ENCODE results near the gene SPA17.

SPA17 gene

GRCh38 chr11:124661553-124661952 is 12.2 kb upstream of the SPA17 start:
- DNase-seq (ENCODE audit: low read depth in 2 of 3, low spot score in 2 of 3), result no peak

- no peak for DNase-seq (ENCODE audit: low read depth in 2 of 3, low spot score in 2 of 3)
Observed at GRCh38 chr11:124662106-124662505, 11.6 kb upstream of the SPA17 start.

GRCh38 chr11:124663861-124664260 is 9.8 kb upstream of the SPA17 start:
- no peak for DNase-seq (ENCODE audit: low read depth in 2 of 3, low spot score in 2 of 3)

- no peak for DNase-seq (ENCODE audit: low read depth in 2 of 3, low spot score in 2 of 3)
Observed at GRCh38 chr11:124667601-124668000, 6.1 kb upstream of the SPA17 start.

GRCh38 chr11:124669193-124669592 is 4.5 kb upstream of the SPA17 start:
- no peak for DNase-seq (ENCODE audit: low read depth in 2 of 3, low spot score in 2 of 3)

GRCh38 chr11:124670732-124671131 is 3.0 kb upstream of the SPA17 start:
- no peak for DNase-seq (ENCODE audit: low read depth in 2 of 3, low spot score in 2 of 3)

GRCh38 chr11:124672536-124673215 is 1.0 kb upstream of the SPA17 start:
- DNase-seq (ENCODE audit: low read depth in 2 of 3, low spot score in 2 of 3), result no peak

GRCh38 chr11:124674168-124674517 is 439 bp downstream of the SPA17 start:
- DNase-seq (ENCODE audit: low read depth in 2 of 3, low spot score in 2 of 3), result no peak

GRCh38 chr11:124674571-124674970 is 867 bp downstream of the SPA17 start:
- no peak for DNase-seq (ENCODE audit: low read depth in 2 of 3, low spot score in 2 of 3)

GRCh38 chr11:124676386-124676785 is 2.7 kb downstream of the SPA17 start:
- no peak for DNase-seq (ENCODE audit: low read depth in 2 of 3, low spot score in 2 of 3)

- no peak for DNase-seq (ENCODE audit: low read depth in 2 of 3, low spot score in 2 of 3)
Observed at GRCh38 chr11:124678416-124678815, 4.7 kb downstream of the SPA17 start.

GRCh38 chr11:124681421-124681820 is 7.7 kb downstream of the SPA17 start:
- DNase-seq (ENCODE audit: low read depth in 2 of 3, low spot score in 2 of 3), result no peak

- no peak for DNase-seq (ENCODE audit: low read depth in 2 of 3, low spot score in 2 of 3)
Observed at GRCh38 chr11:124682443-124682842, 8.7 kb downstream of the SPA17 start.

- DNase-seq (ENCODE audit: low read depth in 2 of 3, low spot score in 2 of 3), result no peak
Observed at GRCh38 chr11:124693142-124693541, 19.4 kb downstream of the SPA17 start.

- no peak for DNase-seq (ENCODE audit: low read depth in 2 of 3, low spot score in 2 of 3)
Observed at GRCh38 chr11:124699547-124699946, 25.8 kb downstream of the SPA17 start.

- no peak for DNase-seq (ENCODE audit: low read depth in 2 of 3, low spot score in 2 of 3)
Observed at GRCh38 chr11:124700028-124700427, 26.3 kb downstream of the SPA17 start.

- DNase-seq (ENCODE audit: low read depth in 2 of 3, low spot score in 2 of 3), result no peak
Observed at GRCh38 chr11:124707829-124708228, 34.1 kb downstream of the SPA17 start.

GRCh38 chr11:124712392-124712791 is 38.7 kb downstream of the SPA17 start:
- no peak for DNase-seq (ENCODE audit: low read depth in 2 of 3, low spot score in 2 of 3)

- DNase-seq (ENCODE audit: low read depth in 2 of 3, low spot score in 2 of 3), result no peak
Observed at GRCh38 chr11:124716591-124716990, 42.9 kb downstream of the SPA17 start.

- DNase-seq (ENCODE audit: low read depth in 2 of 3, low spot score in 2 of 3), result no peak
Observed at GRCh38 chr11:124717421-124717785, 43.7 kb downstream of the SPA17 start.

GRCh38 chr11:124717786-124718651 is 44.3 kb downstream of the SPA17 start:
- DNase-seq (ENCODE audit: low read depth in 2 of 3, low spot score in 2 of 3), result no peak

- no peak for DNase-seq (ENCODE audit: low read depth in 2 of 3, low spot score in 2 of 3)
Observed at GRCh38 chr11:124718801-124719200, 45.1 kb downstream of the SPA17 start.

GRCh38 chr11:124719534-124719933 is 45.8 kb downstream of the SPA17 start:
- DNase-seq (ENCODE audit: low read depth in 2 of 3, low spot score in 2 of 3), result no peak
